Sigmoid colon (tissue), 7 donors: Measurements from ENCODE around the gene PPP1R3C. TPM values are rescaled to one million over a fixed set of nuclear protein-coding genes. Genes with fewer than 3 reads are reported as not detected.
A peak's percentile ranks its signal among the peaks of the same experiment; 100 is the strongest.

Source experiments
- DNase-seq: peaks from one replicate; pipeline ENCODE4 v3.0.0-alpha.2; 2019
- H3K27ac ChIP-seq, 4 donors: fragments of 200-600 bp; sonication (generic); one replicate each; pipeline ENCODE4 v1.5.1; 2016 to 2019; ENCODE audit warnings: mild to moderate bottlenecking in 1 of 4
- H3K27me3 ChIP-seq, 3 donors: fragments of 200-600 bp; sonication (generic); one replicate each; pipeline ENCODE4 v1.5.1; 2019; ENCODE audit warnings: mild to moderate bottlenecking in 1 of 3
- H3K36me3 ChIP-seq, 4 donors: fragments of 200-600 bp; sonication (generic); one replicate each; pipeline ENCODE4 v1.5.1; 2016 to 2019
- H3K4me1 ChIP-seq, 4 donors: fragments of 200-600 bp; sonication (generic); one replicate each; pipeline ENCODE4 v1.5.1; 2017 to 2019
- H3K4me3 ChIP-seq, 4 donors: fragments of 200-600 bp; sonication (generic); one replicate each; pipeline ENCODE4 v1.5.1; 2017 to 2019; ENCODE audit warnings: mild to moderate bottlenecking in 2 of 4, moderate library complexity in 1 of 4
- H3K9me3 ChIP-seq, 4 donors: fragments of 200-600 bp in 3 of 4; sonication (generic) in 3 of 4; one replicate each; pipeline versions ENCODE4 v1.5.1 to v1.6.1; 2013 to 2019
- EP300 ChIP-seq, 4 donors: sonication (generic); formaldehyde crosslinking; IDR thresholded peaks; one replicate each; pipeline ENCODE4 v1.6.1; 2017; ENCODE audit warnings: antibody characterized with exemption in 4 of 4
- POLR2A ChIP-seq, 2 donors: fragments of 450-650 bp; IDR thresholded peaks; one replicate each; pipeline ENCODE4 v1.6.1; 2016; ENCODE audit warnings: antibody characterized with exemption in 2 of 2, mild to moderate bottlenecking in 2 of 2, moderate library complexity in 2 of 2
- POLR2AphosphoS5 ChIP-seq, 4 donors: sonication (generic); formaldehyde crosslinking; IDR thresholded peaks; one replicate each; pipeline ENCODE4 v1.6.1; 2017; ENCODE audit warnings: antibody characterized with exemption in 4 of 4
- WGBS, 2 donors: extraction: QIAGEN DNeasy Blood & Tissue Kit; methylation state at CpG; one replicate each; pipeline ENCODE4 v1.1.7; 2013; 5-methylcytosine and 5-hydroxymethylcytosine counted together
- intact Hi-C: fragments of 100-400 bp; cut with DNase I; formaldehyde crosslinking; loops from one replicate; pipeline ENCODE4 v1.15.1; 2023
- polyA plus RNA-seq, 3 donors: library from polyadenylated mRNA; stranded (reverse); fragments of 200-250 nt; gene quantifications; one replicate each; pipeline ENCODE4 v1.2.3, GENCODE V29; 2013
- total RNA-seq, 4 donors: library from RNA; depleted of rRNA; stranded (reverse); fragments of >200 nt; gene quantifications; one replicate each; pipeline ENCODE4 v1.1.0, GENCODE V29; 2016
- TF ChIP-seq, protein P1 (sequence below), 4 experiments: fragments of 450-650 bp in 3 of 4; fragments of 200-600 bp in 1 of 4; IDR thresholded peaks; one replicate each; pipeline ENCODE4 v1.5.1; 2016 to 2019; ENCODE audit warnings: antibody characterized with exemption in 4 of 4, mild to moderate bottlenecking in 3 of 4, moderate library complexity in 2 of 4
- donor health status: healthy with polysubstance abuse.
- donor health status: Bipolar disorder and iron deficiency.
- donor health status: healthy.

PPP1R3C gene
- total and polyA plus RNA-seq, 7 donors, result 1.9 to 40.0 (median 23.7) TPM

DNA sequence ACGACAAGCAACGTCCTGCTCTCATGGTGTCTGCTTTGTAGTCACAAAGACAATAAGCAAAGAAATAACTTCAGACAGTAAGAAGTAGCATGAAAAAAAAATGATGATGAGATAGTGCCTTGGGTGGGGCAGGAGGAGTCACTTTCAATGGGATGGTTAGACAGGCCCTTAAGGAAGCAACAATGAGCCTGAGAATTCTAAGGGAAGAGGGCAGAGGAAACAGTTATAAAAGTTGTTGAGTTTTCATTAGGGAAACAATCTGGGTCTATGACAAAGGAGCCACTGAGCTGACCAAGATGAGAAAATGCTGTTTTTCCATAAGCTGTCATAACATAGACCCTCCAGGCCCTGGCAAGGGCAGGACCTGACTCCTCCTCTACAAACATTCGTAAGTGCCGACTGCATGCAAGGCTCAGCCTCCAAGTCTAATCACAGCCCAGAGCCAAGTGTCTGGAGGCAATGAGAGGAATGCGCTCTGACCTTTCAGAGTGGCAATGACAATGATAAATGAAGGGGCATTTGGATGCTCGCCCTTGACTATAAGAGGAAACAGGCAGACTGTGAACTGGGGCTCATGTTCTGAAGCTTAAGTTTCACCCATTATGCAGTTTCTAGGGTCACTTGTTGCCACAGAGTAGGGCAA lies 43.7 kb downstream of the PPP1R3C start:
- peak; percentile 76 for DNase-seq
- H3K9me3 ChIP-seq, result no peaks in the 10 kb centered on the region
- TF ChIP-seq EP300 (IDR thresholded peaks at IDR 0.05), result peak in 1 of 4 donors; percentile 65
- no peak for TF ChIP-seq POLR2A (IDR thresholded peaks at IDR 0.05)
- TF ChIP-seq, protein P1, sequence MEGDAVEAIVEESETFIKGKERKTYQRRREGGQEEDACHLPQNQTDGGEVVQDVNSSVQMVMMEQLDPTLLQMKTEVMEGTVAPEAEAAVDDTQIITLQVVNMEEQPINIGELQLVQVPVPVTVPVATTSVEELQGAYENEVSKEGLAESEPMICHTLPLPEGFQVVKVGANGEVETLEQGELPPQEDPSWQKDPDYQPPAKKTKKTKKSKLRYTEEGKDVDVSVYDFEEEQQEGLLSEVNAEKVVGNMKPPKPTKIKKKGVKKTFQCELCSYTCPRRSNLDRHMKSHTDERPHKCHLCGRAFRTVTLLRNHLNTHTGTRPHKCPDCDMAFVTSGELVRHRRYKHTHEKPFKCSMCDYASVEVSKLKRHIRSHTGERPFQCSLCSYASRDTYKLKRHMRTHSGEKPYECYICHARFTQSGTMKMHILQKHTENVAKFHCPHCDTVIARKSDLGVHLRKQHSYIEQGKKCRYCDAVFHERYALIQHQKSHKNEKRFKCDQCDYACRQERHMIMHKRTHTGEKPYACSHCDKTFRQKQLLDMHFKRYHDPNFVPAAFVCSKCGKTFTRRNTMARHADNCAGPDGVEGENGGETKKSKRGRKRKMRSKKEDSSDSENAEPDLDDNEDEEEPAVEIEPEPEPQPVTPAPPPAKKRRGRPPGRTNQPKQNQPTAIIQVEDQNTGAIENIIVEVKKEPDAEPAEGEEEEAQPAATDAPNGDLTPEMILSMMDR (IDR thresholded peaks at IDR 0.05), result no peak
- peak; percentile 34 to 79 (median 73) for TF ChIP-seq POLR2AphosphoS5 (IDR thresholded peaks at IDR 0.05)
- no peaks in the 10 kb centered on the region for H3K36me3 ChIP-seq
- H3K4me1 ChIP-seq, result peaks cover 2 to 67% (median 62%) of the 10 kb centered on the region in 4 donors
- peak overlapping the region; percentile 85 to 95 (median 90) for H3K27ac ChIP-seq
- intact Hi-C loops, result loop anchor here (2.0 kb wide), 1 partner anchor 44 kb away; the partner anchor contains the start of gene PPP1R3C
- no peak overlapping the region for H3K4me3 ChIP-seq
- H3K27me3 ChIP-seq, result no peaks in the 10 kb centered on the region
- 74 to 77% methylated on average over 6 of the region's 6 CpGs for WGBS, 2 donors

DNA sequence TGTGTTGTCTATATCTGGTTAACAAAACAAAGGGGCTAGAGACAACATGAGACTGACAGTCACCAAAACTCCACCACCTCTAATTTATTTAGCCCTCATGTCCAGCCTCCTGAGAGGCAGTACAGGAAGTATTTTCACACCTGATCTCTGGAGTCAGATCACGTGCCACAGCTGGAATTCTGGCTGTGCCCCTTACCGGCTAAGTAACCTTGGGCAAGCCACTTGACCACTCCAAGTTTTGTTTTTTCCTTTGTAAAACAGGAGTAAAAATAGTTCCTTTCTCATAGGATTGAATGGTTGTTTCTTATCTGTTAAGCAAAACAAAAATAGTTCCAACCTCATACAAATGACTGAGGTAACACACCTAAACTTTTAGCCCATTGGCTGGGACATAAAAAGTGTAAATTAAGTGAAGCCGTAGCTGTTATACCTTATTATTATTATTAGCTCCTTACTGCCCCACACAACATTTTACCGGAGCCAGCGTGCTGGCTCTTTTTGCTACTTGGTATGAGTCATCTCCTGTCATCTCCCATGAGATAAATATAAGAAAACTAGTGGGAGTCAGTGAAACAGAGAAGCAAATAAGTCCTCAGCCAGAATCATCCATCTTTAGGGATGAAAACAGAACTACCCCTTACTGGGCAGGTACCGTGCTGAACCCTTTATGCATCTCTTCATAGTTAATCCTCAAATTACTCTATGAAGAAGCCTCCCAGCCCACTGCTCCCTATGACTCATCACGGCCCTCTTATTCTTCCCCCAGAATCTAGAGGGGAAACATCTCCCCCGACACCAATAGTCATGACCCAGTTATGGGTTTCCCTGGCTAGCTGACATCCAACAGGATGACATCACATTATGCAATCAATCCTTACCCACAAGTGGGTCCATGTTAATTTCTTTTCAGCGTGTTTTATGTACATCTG lies 44.9 kb downstream of the PPP1R3C start:
- TF ChIP-seq POLR2AphosphoS5 (IDR thresholded peaks at IDR 0.05), result peak in 3 of 4 donors; percentile 6 to 39 (median 23)
- TF ChIP-seq, protein P1 (IDR thresholded peaks at IDR 0.05), result no peak
- WGBS, 2 donors, result 68 to 72% methylated on average over 9 of the region's 9 CpGs
- Histone ChIP-seq H3K4me3 (no peak overlapping the region), H3K9me3 (no peaks in the 10 kb centered on the region), H3K27ac (peak overlapping the region; percentile 85 to 95 (median 90)), H3K27me3 (no peaks in the 10 kb centered on the region), H3K36me3 (no peaks in the 10 kb centered on the region), H3K4me1 (peaks cover 2 to 62% (median 58%) of the 10 kb centered on the region in 4 donors)
- DNase-seq, result no peak
- intact Hi-C loops, result loop anchor here (2.0 kb wide), 1 partner anchor 45 kb away; the partner anchor contains the start of gene PPP1R3C

DNA sequence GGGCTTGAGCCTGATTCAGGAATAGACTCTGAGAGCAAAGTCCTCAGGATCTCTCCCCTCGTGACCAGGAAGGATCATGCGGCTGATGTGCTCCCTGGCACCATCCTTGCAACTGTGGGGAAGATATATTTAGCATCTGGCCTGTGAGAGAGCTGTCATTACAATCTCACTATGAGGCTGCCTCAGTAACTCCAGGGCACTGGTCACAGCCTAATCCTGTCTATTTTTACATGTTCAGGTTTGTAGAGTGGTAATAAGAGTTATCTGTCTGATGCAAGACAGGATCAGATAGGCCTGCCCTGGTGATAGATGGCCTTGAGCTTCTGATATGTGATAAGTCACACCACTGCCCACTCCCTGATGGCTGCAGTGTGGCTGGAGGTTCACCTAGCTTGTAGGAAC lies 50.7 kb downstream of the PPP1R3C start:
- intact Hi-C loops, result no loop called here
- H3K27me3 ChIP-seq, result no peaks in the 10 kb centered on the region
- H3K36me3 ChIP-seq, result no peaks in the 10 kb centered on the region
- 74 to 86% methylated on average over 2 of the region's 2 CpGs for WGBS, 2 donors
- H3K4me1 ChIP-seq, result peaks cover 0 to 32% (median 28%) of the 10 kb centered on the region in 4 donors
- H3K27ac ChIP-seq, result peak overlapping the region; percentile 39 to 61 (median 58)
- peak; percentile 74 for DNase-seq
- H3K4me3 ChIP-seq, result no peak overlapping the region
- TF ChIP-seq, protein P1 (IDR thresholded peaks at IDR 0.05), result no peak
- TF ChIP-seq POLR2AphosphoS5 (IDR thresholded peaks at IDR 0.05), result peak in 1 of 4 donors; percentile 47
- H3K9me3 ChIP-seq, result no peaks in the 10 kb centered on the region

DNA sequence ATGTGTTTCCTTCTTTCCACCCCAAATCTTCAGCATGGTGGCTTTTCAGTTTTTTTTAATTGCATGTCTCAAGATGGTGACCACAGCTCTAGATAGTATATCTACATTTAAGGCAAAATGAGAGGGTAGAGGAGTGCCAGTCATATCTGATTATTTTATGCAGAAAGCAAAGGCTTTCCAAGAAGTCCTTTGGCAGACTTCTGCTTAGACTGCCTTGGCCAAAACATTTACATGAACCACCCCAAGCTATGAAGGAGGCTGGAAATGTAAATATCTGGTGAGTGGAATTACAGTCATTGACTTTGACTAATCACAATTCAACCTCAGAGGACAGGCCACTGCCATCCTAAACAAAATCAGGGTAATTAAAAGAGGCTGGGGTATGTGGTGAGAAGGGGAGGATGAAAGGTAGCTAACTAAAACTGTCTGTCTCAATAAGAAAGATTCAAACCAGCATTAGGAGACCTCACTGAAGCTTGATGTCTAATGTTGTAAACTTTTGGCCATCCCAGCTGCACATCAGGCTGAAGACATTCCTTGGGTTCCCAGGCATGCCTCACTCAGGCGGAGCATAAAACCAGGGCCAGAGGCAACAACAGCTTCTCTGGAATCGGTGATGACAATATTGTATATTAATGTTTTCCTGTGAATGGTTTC lies 53.4 kb downstream of the PPP1R3C start:
- Histone ChIP-seq H3K9me3 (no peaks in the 10 kb centered on the region), H3K36me3 (no peaks in the 10 kb centered on the region), H3K27me3 (no peaks in the 10 kb centered on the region), H3K4me3 (no peak overlapping the region), H3K4me1 (peaks cover 0 to 45% (median 42%) of the 10 kb centered on the region in 4 donors), H3K27ac (peak overlapping the region; percentile 35 to 73 (median 54))
- TF ChIP-seq POLR2AphosphoS5 (IDR thresholded peaks at IDR 0.05), result no peak
- TF ChIP-seq EP300 (IDR thresholded peaks at IDR 0.05), result no peak
- TF ChIP-seq, protein P1 (IDR thresholded peaks at IDR 0.05), result no peak
- no peak for TF ChIP-seq POLR2A (IDR thresholded peaks at IDR 0.05)
- no peak for DNase-seq
- WGBS, 2 donors, result 84 to 92% methylated on average over 2 of the region's 2 CpGs
- intact Hi-C loops, result loop anchor here (10.0 kb wide), 1 partner anchor 85 kb away; no protein-coding TSS in a partner anchor

Other genes starting within 250 kb of the PPP1R3C start
- gene HECTD2, start 222.7 kb downstream of the PPP1R3C start, total RNA-seq, result 10 to 100 TPM; 25.5 to 29.3 (median 27.9) TPM
- 1 to 10 TPM; 2.4 to 2.5 (median 2.4) TPM for gene HECTD2, start 222.7 kb downstream of the PPP1R3C start, polyA plus RNA-seq
- gene TNKS2, start 165.4 kb upstream of the PPP1R3C start, total RNA-seq, result 10 to 100 TPM; 37.4 to 46.7 (median 40.5) TPM
- 10 to 100 TPM in 2 of 3 donors, 1 to 10 TPM in 1; 9.0 to 13.1 (median 11.1) TPM for gene TNKS2, start 165.4 kb upstream of the PPP1R3C start, polyA plus RNA-seq